ENCODE measurements around the gene CHAT.

Gene CHAT

GRCh38 chr10:49666054-49666615, 52.3 kb downstream of the CHAT start:
- TF ChIP-seq CTCF (IDR thresholded peaks at IDR 0.05) = no peak
- Histone ChIP-seq H3K4me1 (ENCODE audit: control insufficient read depth in 1 of 2, insufficient read depth in 1 of 2, low read depth in 1 of 2, low read length in 1 of 2) (no peaks in the 10 kb centered on the region), H3K27ac (no peak overlapping the region), H3K4me3 (ENCODE audit: low read depth in 1 of 2, low read length in 1 of 2) (no peak overlapping the region), H3K36me3 (no peaks in the 10 kb centered on the region), H3K9me3 (no peaks in the 10 kb centered on the region), H3K27me3 (peaks cover 44% of the 10 kb centered on the region)

GRCh38 chr10:49666685-49667084, 52.8 kb downstream of the CHAT start:
- H3K4me3 ChIP-seq (ENCODE audit: low read depth in 1 of 2, low read length in 1 of 2) = no peak overlapping the region
- TF ChIP-seq CTCF (IDR thresholded peaks at IDR 0.05) = no peak

GRCh38 chr10:49667991-49668390, 54.2 kb downstream of the CHAT start:
- no peak overlapping the region for H3K27ac ChIP-seq
- H3K4me3 ChIP-seq (ENCODE audit: low read depth in 1 of 2, low read length in 1 of 2) = no peak overlapping the region
- peaks cover 47% of the 10 kb centered on the region for H3K27me3 ChIP-seq
- no peak for TF ChIP-seq CTCF (IDR thresholded peaks at IDR 0.05)
- no peaks in the 10 kb centered on the region for H3K4me1 ChIP-seq (ENCODE audit: control insufficient read depth in 1 of 2, insufficient read depth in 1 of 2, low read depth in 1 of 2, low read length in 1 of 2)
- H3K9me3 ChIP-seq = no peaks in the 10 kb centered on the region
- H3K36me3 ChIP-seq = no peaks in the 10 kb centered on the region

More at GRCh38 chr10:49666685-49667084, 52.8 kb downstream of the CHAT start:
- H3K36me3 ChIP-seq = no peaks in the 10 kb centered on the region
- H3K27me3 ChIP-seq = peaks cover 44% of the 10 kb centered on the region
- no peak overlapping the region for H3K27ac ChIP-seq
- no peaks in the 10 kb centered on the region for H3K4me1 ChIP-seq (ENCODE audit: control insufficient read depth in 1 of 2, insufficient read depth in 1 of 2, low read depth in 1 of 2, low read length in 1 of 2)
- no peaks in the 10 kb centered on the region for H3K9me3 ChIP-seq

GRCh38 chr10:49668684-49669083, 54.8 kb downstream of the CHAT start:
- no peak overlapping the region for H3K27ac ChIP-seq

GRCh38 chr10:49678827-49679479, 65.1 kb downstream of the CHAT start:
- Histone ChIP-seq H3K4me1 (ENCODE audit: control insufficient read depth in 1 of 2, insufficient read depth in 1 of 2, low read depth in 1 of 2, low read length in 1 of 2) (peaks cover 0 to 6% of the 10 kb centered on the region in 2 experiments), H3K4me3 (ENCODE audit: low read depth in 1 of 2, low read length in 1 of 2) (no peak overlapping the region), H3K27me3 (peaks cover 97% of the 10 kb centered on the region), H3K9me3 (no peaks in the 10 kb centered on the region), H3K36me3 (no peaks in the 10 kb centered on the region), H3K27ac (no peak overlapping the region)
- no peak for TF ChIP-seq CTCF (IDR thresholded peaks at IDR 0.05)

More at GRCh38 chr10:49668684-49669083, 54.8 kb downstream of the CHAT start:
- no peak overlapping the region for H3K4me3 ChIP-seq (ENCODE audit: low read depth in 1 of 2, low read length in 1 of 2)
- TF ChIP-seq CTCF (IDR thresholded peaks at IDR 0.05) = no peak
- H3K4me1 ChIP-seq (ENCODE audit: control insufficient read depth in 1 of 2, insufficient read depth in 1 of 2, low read depth in 1 of 2, low read length in 1 of 2) = no peaks in the 10 kb centered on the region
- no peaks in the 10 kb centered on the region for H3K36me3 ChIP-seq
- no peaks in the 10 kb centered on the region for H3K9me3 ChIP-seq
- H3K27me3 ChIP-seq = peaks cover 51% of the 10 kb centered on the region
